Testis (tissue), 3 donors: ENCODE results near the gene BCAR3. TPM values are rescaled to one million over a fixed set of nuclear protein-coding genes. Genes with fewer than 3 reads are reported as not detected.

Source experiments
- DNase-seq: peaks from one replicate; pipeline ENCODE4 v3.0.0-alpha.2; 2019
- H3K27ac ChIP-seq, 2 donors: fragments of 200-600 bp; sonication (generic); one replicate each; pipeline ENCODE4 v1.5.1; 2019
- H3K27me3 ChIP-seq: fragments of 200-600 bp; sonication (generic); one replicate; pipeline ENCODE4 v1.5.1; 2019
- H3K36me3 ChIP-seq: fragments of 200-600 bp; sonication (generic); one replicate; pipeline ENCODE4 v1.5.1; 2017; ENCODE audit warnings: low read depth; ENCODE audit errors: missing control alignments
- H3K4me1 ChIP-seq: fragments of 200-600 bp; sonication (generic); one replicate; pipeline ENCODE4 v1.5.1; 2019
- H3K4me3 ChIP-seq, 2 donors: fragments of 200-600 bp; sonication (generic); one replicate each; pipeline ENCODE4 v1.5.1; 2017 to 2019
- H3K9me3 ChIP-seq: fragments of 200-600 bp; sonication (generic); one replicate; pipeline ENCODE4 v1.5.1; 2017
- POLR2A ChIP-seq: fragments of 450-650 bp; IDR thresholded peaks from one replicate; pipeline ENCODE4 v1.6.1; 2017; ENCODE audit warnings: antibody characterized with exemption, mild to moderate bottlenecking, moderate library complexity
- WGBS, 2 donors: methylation state at CpG; one replicate each; pipeline ENCODE4 v1.1.5; 2018; 5-methylcytosine and 5-hydroxymethylcytosine counted together
- intact Hi-C: fragments of 100-400 bp; cut with DNase I; formaldehyde crosslinking; loops from one replicate; pipeline ENCODE4 v1.15.1; 2023; ENCODE audit warnings: low total_unique reads
- polyA plus RNA-seq: library from polyadenylated mRNA; stranded (reverse); fragments of 350-450 nt; fragmentation: Illumina TruSeq; extraction: RNeasy Lipid Tissue Mini Kit (QIAGEN cat#74804); gene quantifications from one replicate; pipeline ENCODE4 v1.2.3, GENCODE V29; 2014; ENCODE audit warnings: low read depth, low replicate concordance; ENCODE audit not compliant: insufficient read depth
- total RNA-seq, 2 donors: library from RNA; depleted of rRNA; stranded (reverse); fragments of >200 nt; gene quantifications; one replicate each; pipeline ENCODE4 v1.2.3, GENCODE V29; 2016
- TF ChIP-seq, protein P1 (sequence below), 3 experiments: fragments of 450-650 bp in 2 of 3; fragments of 200-600 bp in 1 of 3; sonication (generic) in 1 of 3; IDR thresholded peaks; one replicate each; pipeline ENCODE4 v1.5.1; 2016 to 2019; ENCODE audit warnings: antibody characterized with exemption in 3 of 3, mild to moderate bottlenecking in 2 of 3, moderate library complexity in 1 of 3

Gene BCAR3
- total and polyA plus RNA-seq, 3 donors from 2014 or later, result 23.2 to 55.9 (median 42.9) TPM

DNA sequence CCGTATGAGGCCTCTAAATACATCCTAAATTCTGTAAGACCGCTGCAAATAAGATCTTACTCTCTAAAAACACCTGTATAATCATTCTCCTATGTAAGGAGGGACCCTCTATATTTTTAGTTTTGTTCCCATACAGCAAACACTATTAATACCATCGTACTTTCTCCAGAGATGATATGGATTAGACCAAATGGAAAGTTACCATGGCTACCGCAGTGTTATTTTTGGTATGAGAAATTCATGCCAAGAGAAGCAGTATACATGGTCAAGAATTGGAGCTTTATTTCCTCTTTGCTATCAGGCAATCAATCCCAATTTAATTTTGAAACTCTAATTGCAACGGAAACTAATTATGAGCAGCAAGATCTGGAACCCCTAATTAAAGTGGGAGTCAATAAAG lies 70.0 kb downstream of the BCAR3 start:
- TF ChIP-seq POLR2A, result no peak
- TF ChIP-seq, protein P1, sequence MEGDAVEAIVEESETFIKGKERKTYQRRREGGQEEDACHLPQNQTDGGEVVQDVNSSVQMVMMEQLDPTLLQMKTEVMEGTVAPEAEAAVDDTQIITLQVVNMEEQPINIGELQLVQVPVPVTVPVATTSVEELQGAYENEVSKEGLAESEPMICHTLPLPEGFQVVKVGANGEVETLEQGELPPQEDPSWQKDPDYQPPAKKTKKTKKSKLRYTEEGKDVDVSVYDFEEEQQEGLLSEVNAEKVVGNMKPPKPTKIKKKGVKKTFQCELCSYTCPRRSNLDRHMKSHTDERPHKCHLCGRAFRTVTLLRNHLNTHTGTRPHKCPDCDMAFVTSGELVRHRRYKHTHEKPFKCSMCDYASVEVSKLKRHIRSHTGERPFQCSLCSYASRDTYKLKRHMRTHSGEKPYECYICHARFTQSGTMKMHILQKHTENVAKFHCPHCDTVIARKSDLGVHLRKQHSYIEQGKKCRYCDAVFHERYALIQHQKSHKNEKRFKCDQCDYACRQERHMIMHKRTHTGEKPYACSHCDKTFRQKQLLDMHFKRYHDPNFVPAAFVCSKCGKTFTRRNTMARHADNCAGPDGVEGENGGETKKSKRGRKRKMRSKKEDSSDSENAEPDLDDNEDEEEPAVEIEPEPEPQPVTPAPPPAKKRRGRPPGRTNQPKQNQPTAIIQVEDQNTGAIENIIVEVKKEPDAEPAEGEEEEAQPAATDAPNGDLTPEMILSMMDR (IDR thresholded peaks at IDR 0.05), result no peak
- H3K27ac ChIP-seq, result no peak overlapping the region
- H3K4me3 ChIP-seq, result no peak overlapping the region
- no peaks in the 10 kb centered on the region for H3K27me3 ChIP-seq
- no peaks in the 10 kb centered on the region for H3K36me3 ChIP-seq
- H3K4me1 ChIP-seq, result peaks cover 15% of the 10 kb centered on the region
- H3K9me3 ChIP-seq, result no peaks in the 10 kb centered on the region
- DNase-seq, result no peak
- WGBS, 2 donors, result 78 to 82% methylated on average over 5 of the region's 5 CpGs
- intact Hi-C loops, result no loop called here

DNA sequence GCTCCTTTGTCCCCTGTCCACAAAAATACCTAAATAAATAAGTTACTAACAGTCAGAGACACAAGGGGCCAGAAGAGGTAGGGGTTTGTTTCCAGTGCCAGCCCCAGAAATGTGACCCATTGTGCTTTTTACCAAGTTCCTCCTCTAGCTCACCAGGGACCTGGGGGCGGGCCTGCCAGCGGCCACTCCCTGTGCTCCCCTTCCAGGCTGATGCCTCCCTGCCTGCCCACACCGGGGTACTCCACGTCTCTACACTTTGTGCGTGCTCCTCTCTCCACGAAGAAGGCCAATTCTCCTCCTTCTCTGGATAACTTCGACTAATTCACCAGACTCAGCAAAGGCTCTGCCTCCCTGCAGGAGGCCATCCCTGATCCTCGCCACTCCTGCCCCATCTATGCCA lies 72.1 kb downstream of the BCAR3 start:
- Histone ChIP-seq H3K4me1 (peaks cover 12% of the 10 kb centered on the region), H3K9me3 (no peaks in the 10 kb centered on the region), H3K27ac (no peak overlapping the region), H3K27me3 (no peaks in the 10 kb centered on the region), H3K36me3 (no peaks in the 10 kb centered on the region), H3K4me3 (no peak overlapping the region)
- TF ChIP-seq, protein P1 (IDR thresholded peaks at IDR 0.05), result no peak
- no peak for TF ChIP-seq POLR2A
- WGBS, 2 donors, result 88 to 90% methylated on average over 8 of the region's 8 CpGs
- intact Hi-C loops, result no loop called here
- DNase-seq, result no peak

DNA sequence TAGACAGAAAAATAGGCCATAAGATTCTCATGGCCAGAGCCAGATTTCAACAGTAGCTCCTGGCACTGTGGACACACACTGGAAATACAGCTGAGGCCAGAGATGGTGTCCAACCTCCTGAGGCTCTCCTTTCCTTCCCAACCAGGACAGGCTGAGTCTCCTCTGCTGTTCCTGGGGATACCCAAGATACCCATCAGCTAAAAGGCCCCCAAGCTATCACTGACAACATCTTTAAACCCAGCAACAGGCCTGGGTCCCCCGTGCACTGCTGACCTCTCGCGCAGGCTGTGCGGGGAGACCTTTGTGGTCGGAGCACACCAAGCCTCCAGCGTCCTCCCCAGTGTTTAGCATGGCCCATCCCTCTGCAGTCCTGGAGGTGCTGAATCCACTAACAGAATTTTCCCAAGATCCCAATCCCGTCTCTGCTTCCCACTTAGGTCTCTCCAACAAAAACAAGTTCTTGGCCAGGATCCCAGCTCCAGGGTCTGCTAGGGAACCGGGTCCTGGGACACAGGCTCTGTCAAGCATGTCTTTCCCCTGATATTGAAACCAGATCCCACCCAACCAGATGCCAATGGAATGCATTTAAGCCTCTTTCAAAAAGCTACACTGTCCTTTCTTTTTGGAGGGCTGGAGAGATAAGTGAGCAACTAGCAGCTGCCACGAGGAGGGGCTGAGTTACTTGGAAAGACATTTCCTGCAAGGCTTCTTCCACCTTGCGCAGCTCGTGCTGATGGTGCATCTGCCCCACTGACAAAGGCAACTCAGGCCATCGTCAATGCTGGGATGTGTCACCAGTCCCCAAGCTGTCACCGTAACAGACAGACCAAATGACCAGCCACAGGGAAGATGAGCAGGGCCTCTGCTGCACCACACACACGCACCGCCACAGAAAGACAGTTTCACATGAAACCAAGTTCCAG lies 73.2 kb downstream of the BCAR3 start:
- intact Hi-C loops, result no loop called here
- Histone ChIP-seq H3K9me3 (no peaks in the 10 kb centered on the region), H3K27me3 (no peaks in the 10 kb centered on the region), H3K36me3 (no peaks in the 10 kb centered on the region), H3K27ac (no peak overlapping the region), H3K4me1 (peaks cover 9% of the 10 kb centered on the region), H3K4me3 (no peak overlapping the region)
- TF ChIP-seq POLR2A, result no peak
- TF ChIP-seq, protein P1 (IDR thresholded peaks at IDR 0.05), result no peak
- WGBS, 2 donors, result 52 to 70% methylated on average over 14 to 15 of the region's 15 CpGs
- DNase-seq, result no peak

DNA sequence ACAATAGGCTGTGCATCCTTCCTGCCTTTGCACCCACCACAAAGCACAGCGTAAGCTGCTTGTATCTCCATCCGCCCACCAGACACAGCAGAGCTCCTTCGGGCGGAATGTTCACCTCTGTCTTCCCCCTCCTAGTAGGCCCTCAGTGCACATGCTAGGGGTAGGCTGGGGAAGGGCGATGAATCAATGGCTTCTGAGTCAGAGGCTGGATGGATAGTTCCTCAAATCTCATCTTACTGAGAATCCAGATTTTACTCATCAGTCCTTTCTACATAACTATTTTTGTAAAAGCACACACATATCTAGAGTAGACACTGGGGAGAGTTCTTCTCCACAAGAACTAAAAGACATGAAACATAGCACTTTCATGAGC lies 73.8 kb downstream of the BCAR3 start:
- peaks cover 8% of the 10 kb centered on the region for H3K4me1 ChIP-seq
- H3K27me3 ChIP-seq, result no peaks in the 10 kb centered on the region
- WGBS, 2 donors, result 84 to 85% methylated on average over 5 of the region's 5 CpGs
- H3K4me3 ChIP-seq, result no peak overlapping the region
- DNase-seq, result no peak
- H3K27ac ChIP-seq, result no peak overlapping the region
- no peaks in the 10 kb centered on the region for H3K9me3 ChIP-seq
- H3K36me3 ChIP-seq, result no peaks in the 10 kb centered on the region
- intact Hi-C loops, result no loop called here
- no peak for TF ChIP-seq POLR2A
- TF ChIP-seq, protein P1 (IDR thresholded peaks at IDR 0.05), result no peak
